Ishikawa (cell line): ENCODE results near the gene TMEM267.

Experiments used
- CEBPB ChIP-seq: IDR thresholded peaks from 2 replicates; pipeline ENCODE4 v1.6.1; 2012
- CREB1 ChIP-seq: IDR thresholded peaks from 2 replicates; pipeline ENCODE4 v1.6.1; 2012; ENCODE audit warnings: low read depth
- EGR1 ChIP-seq: IDR thresholded peaks from 2 replicates; pipeline ENCODE4 v1.6.1; 2012
- EP300 ChIP-seq: IDR thresholded peaks from 2 replicates; pipeline ENCODE4 v1.6.1; 2012; ENCODE audit warnings: borderline replicate concordance
- FOXM1 ChIP-seq: IDR thresholded peaks from 2 replicates; pipeline ENCODE4 v1.6.1; 2012; ENCODE audit warnings: low read depth, borderline replicate concordance
- NFIC ChIP-seq: IDR thresholded peaks from 2 replicates; pipeline ENCODE4 v1.6.1; 2012
- RAD21 ChIP-seq: IDR thresholded peaks from 2 replicates; pipeline ENCODE4 v1.6.1; 2012; ENCODE audit warnings: low read depth
- TAF1 ChIP-seq: IDR thresholded peaks from 2 replicates; pipeline ENCODE4 v1.6.1; 2012; ENCODE audit warnings: low read depth, mild to moderate bottlenecking
- TCF12 ChIP-seq: IDR thresholded peaks from 2 replicates; pipeline ENCODE4 v1.6.1; 2012; ENCODE audit warnings: low read depth
- TEAD4 ChIP-seq: IDR thresholded peaks from 2 replicates; pipeline ENCODE4 v1.6.1; 2012
- YY1 ChIP-seq: IDR thresholded peaks from 2 replicates; pipeline ENCODE4 v1.6.1; 2012; ENCODE audit warnings: low read depth
- ZBTB7A ChIP-seq: IDR thresholded peaks from 2 replicates; pipeline ENCODE4 v1.6.1; 2012; ENCODE audit warnings: low read depth
- TF ChIP-seq, protein P1 (sequence below): IDR thresholded peaks from 2 replicates; pipeline ENCODE4 v1.6.1; 2012
- TF ChIP-seq, protein P2 (sequence below): IDR thresholded peaks from 2 replicates; pipeline ENCODE4 v1.6.1; 2012
- TF ChIP-seq, protein P3 (sequence below): IDR thresholded peaks from 2 replicates; pipeline ENCODE4 v1.6.1; 2012; ENCODE audit warnings: low read depth, mild to moderate bottlenecking

TMEM267 gene

DNA sequence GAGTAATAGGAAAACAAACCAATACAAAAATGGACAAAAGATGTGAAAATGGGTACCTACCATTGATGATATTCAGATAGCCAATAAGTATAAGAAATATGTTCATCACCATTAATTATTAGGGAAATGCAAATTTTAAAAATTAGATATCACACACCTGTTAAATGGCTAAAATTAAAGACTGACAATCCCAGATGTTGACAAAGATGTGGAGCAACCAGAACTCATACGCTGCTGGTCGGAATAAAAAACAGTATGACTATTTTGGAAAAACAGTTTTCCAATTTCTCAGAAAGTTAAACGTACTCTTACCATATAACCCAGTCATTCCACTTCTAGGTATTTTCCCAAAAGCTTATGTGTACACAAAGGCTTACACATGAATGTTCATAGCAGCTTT, 27.1 kb downstream of the TMEM267 start:
- no peak for TF ChIP-seq YY1
- TF ChIP-seq TEAD4: no peak
- TF ChIP-seq, protein P1, sequence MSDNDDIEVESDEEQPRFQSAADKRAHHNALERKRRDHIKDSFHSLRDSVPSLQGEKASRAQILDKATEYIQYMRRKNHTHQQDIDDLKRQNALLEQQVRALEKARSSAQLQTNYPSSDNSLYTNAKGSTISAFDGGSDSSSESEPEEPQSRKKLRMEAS: no peak
- TF ChIP-seq, protein P2, sequence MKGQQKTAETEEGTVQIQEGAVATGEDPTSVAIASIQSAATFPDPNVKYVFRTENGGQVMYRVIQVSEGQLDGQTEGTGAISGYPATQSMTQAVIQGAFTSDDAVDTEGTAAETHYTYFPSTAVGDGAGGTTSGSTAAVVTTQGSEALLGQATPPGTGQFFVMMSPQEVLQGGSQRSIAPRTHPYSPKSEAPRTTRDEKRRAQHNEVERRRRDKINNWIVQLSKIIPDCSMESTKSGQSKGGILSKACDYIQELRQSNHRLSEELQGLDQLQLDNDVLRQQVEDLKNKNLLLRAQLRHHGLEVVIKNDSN: no peak
- no peak for TF ChIP-seq NFIC
- TF ChIP-seq, protein P3, sequence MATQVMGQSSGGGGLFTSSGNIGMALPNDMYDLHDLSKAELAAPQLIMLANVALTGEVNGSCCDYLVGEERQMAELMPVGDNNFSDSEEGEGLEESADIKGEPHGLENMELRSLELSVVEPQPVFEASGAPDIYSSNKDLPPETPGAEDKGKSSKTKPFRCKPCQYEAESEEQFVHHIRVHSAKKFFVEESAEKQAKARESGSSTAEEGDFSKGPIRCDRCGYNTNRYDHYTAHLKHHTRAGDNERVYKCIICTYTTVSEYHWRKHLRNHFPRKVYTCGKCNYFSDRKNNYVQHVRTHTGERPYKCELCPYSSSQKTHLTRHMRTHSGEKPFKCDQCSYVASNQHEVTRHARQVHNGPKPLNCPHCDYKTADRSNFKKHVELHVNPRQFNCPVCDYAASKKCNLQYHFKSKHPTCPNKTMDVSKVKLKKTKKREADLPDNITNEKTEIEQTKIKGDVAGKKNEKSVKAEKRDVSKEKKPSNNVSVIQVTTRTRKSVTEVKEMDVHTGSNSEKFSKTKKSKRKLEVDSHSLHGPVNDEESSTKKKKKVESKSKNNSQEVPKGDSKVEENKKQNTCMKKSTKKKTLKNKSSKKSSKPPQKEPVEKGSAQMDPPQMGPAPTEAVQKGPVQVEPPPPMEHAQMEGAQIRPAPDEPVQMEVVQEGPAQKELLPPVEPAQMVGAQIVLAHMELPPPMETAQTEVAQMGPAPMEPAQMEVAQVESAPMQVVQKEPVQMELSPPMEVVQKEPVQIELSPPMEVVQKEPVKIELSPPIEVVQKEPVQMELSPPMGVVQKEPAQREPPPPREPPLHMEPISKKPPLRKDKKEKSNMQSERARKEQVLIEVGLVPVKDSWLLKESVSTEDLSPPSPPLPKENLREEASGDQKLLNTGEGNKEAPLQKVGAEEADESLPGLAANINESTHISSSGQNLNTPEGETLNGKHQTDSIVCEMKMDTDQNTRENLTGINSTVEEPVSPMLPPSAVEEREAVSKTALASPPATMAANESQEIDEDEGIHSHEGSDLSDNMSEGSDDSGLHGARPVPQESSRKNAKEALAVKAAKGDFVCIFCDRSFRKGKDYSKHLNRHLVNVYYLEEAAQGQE: no peak
- no peak for TF ChIP-seq EP300

DNA sequence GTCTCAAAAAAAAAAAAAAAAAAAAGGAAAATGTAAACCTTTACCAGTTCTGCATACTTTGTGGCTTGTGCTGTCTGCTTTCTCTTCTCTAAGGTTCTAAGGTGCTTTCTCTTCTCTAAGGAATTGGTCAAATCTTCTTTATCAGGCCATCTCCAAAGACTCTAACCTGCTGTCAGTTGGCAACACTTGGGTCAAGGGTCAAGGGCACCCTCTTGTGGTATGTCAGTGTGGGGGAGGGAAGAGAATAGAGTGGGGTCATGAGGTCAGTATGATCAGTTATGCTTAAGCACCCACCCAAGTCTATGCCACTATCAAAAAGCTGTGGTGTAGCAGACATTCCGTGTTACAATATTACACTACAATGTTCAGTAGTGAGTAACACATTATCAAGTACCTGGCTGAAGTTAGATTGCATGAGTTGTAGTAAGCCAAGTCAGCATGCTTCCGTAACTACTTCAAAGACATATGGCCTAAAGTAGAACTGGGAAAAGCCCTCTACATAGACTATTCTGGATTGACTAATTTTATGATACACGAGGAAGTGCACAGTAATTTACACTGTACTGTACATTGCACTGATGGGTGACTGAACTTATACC, 46.5 kb downstream of the TMEM267 start:
- no peak for TF ChIP-seq ZBTB7A
- peak; percentile 10; the same call in 1 of the 2 replicates for TF ChIP-seq RAD21

DNA sequence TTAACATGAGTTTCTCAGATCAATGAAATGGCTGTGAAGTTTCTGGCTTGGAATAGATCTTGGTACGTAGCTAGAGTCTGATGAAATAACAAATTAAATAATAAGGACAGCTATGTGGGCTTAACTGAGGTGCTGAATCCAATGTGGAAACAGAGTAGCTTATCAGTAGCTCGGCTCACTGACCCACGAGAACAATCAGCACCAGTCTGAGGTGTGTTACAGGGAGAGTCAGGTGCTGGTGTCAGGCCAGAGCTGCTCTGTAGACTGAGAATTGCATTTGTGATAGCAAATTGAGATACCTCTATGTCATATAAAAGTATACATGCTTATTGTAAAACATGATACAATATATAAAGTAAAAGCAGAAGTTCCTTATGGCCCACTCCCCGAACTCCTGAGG, 50.3 kb downstream of the TMEM267 start:
- TF ChIP-seq TAF1 (no peak), YY1 (no peak), TCF12 (no peak), NFIC (no peak), EGR1 (no peak), CEBPB (no peak), CREB1 (no peak), ZBTB7A (no peak), RAD21 (no peak), FOXM1 (no peak), TEAD4 (no peak), EP300 (no peak)
- TF ChIP-seq, protein P2: no peak
- TF ChIP-seq, protein P1: no peak
- TF ChIP-seq, protein P3: no peak

DNA sequence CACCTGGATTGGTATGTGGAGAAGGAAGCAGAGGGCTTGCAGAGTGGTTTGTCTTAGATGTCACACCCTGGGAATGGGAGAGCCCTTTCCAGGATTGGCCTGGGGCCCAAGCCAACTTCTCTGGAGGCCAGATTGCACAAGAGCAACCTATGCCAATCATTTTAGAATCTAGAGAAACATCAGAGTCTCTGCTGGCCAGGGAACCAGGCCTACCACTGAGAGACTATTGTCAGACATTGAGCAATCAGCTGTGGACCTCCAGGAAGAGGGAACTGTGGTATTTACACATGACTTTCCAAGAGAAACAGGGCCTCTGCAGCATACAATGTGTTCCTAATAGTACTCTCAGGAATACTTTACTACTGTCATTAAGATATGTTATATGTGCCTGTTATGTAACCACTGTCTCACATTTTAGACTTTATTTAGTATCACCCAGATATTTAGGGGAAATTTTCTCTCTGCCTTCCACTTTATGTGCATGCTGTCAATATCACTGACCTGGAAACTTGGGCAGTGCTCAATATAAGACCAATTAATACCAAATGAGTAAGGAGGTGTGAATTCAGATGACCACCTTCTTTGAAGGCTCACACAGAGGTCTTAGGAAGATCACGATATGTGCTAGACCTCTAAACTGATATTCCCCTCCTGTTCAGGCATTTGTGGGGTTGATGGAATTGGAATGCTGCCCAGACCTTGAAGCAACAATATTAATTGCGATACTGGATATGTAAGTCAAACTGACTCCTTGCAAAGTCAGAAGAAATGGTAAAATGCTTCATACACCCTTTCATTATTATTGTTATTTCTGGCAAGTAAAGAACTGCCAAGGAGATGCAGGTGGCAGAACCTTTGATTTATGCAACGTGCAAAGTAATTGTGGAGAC, 50.9 kb downstream of the TMEM267 start:
- TF ChIP-seq, protein P3: no peak
- TF ChIP-seq, protein P1: peak; percentile 77
- TF ChIP-seq ZBTB7A (no peak), NFIC (peak; percentile 99), TCF12 (peak; percentile 97), CREB1 (no peak), YY1 (peak; percentile 65; the same call in 1 of the 2 replicates), EGR1 (no peak), FOXM1 (peak; percentile 90), EP300 (peak; percentile 96), TAF1 (no peak), RAD21 (peak; percentile 37), CEBPB (peak; percentile 100), TEAD4 (peak; percentile 95)
- TF ChIP-seq, protein P2: peak; percentile 46; the same call in 1 of the 2 replicates
